Skin of body (tissue), 3 donors: ENCODE results near the gene PRRC2A. TPM values are rescaled to one million over a fixed set of nuclear protein-coding genes. Genes with fewer than 3 reads are reported as not detected.

ENCODE experiments used
- DNase-seq: peaks from one replicate; lab custom pipeline; 2025; lab: John Stamatoyannopoulos, UW
- small RNA-seq: library from RNA; depleted of rRNA; stranded (forward); fragments of <200 nt; gene quantifications from one replicate; pipeline ENCODE3, GENCODE V24; 2014; ENCODE audit warnings: low replicate concordance
- total RNA-seq: library from RNA; depleted of rRNA; stranded (reverse); fragments of >200 nt; gene quantifications from one replicate; pipeline ENCODE4 v1.2.3, GENCODE V29; 2014

PRRC2A gene
- total RNA-seq, 1 donor from 2014 or later, result 49.6 TPM

DNA sequence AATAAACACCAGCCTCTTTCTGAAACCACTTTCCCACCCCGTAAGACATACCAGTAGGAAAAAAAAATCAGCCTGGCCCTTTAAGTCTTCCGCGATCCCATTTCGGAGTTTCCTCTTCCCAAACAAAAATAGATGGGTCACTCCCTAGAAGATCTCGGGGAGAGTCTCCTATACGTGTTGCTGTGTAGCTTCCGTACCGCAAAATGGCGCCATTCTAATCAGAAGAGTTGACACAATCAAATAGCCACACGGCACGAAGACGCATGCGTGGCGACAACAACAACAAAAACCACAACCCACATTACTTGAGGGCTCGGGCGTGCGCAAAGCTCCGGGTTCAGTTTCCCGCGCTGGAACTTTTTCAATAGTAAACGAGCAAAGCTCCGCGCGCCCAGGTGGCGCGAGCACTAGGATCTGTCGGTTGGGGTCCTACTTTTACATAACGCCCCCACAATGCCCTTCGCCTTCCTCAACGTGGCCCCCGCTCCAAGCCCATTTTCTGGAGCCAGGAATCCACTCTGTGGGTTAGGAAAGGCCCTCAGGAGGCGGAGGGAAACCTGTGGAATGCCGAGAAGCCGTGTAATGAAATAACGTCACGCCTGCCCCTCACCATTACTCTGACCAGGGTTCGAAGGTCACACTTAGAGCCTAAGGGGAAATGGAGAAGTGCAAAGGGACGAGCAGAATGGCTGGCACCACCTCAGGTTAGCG lies 44.4 kb downstream of the PRRC2A start, which contains the start of gene GPANK1:
TSS of gene GPANK1 (minus strand) at position 208 of the 711 bp plus-strand sequence. CDS start 519 bp downstream, outside the sequence.
- peak; percentile 98 for DNase-seq

DNA sequence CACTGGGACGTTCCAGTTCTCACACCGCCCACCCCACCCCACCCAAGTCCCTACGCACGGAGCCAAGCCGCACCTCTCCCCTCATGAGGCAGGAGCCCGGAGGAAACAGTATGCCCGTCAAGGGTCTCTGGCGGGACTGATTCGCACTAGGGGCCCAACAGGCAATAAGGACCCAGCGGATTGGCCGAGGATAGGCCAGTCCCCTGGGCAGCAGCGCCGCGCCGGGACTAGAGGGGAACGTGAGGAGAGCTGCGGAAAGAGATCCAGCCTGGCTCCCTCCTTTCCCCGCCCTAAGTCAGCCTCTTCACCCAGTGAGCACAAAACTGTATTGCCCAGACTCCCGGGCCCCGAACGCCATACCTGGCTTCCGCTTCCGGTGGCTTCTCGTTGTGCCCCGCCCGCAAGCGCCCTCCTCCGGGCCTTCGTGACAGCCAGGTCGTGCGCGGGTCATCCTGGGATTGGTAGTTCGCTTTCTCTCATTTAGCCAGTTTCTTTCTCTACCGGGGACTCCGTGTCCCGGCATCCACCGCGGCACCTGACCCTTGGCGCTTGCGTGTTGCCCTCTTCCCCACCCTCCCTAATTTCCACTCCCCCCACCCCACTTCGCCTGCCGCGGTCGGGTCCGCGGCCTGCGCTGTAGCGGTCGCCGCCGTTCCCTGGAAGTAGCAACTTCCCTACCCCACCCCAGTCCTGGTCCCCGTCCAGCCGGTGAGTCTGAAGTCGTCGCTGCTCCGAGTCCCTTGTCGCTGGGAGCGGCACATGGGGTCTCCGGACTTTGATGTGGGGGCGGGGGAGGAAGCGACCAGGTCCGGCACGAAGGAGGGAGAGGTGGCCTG lies 45.2 kb downstream of the PRRC2A start, which contains the start of gene CSNK2B:
TSS of gene CSNK2B (plus strand) at position 580 of the 836 bp plus-strand sequence. CDS start 752 bp downstream, outside the sequence.
- DNase-seq, result peak; percentile 99

DNA sequence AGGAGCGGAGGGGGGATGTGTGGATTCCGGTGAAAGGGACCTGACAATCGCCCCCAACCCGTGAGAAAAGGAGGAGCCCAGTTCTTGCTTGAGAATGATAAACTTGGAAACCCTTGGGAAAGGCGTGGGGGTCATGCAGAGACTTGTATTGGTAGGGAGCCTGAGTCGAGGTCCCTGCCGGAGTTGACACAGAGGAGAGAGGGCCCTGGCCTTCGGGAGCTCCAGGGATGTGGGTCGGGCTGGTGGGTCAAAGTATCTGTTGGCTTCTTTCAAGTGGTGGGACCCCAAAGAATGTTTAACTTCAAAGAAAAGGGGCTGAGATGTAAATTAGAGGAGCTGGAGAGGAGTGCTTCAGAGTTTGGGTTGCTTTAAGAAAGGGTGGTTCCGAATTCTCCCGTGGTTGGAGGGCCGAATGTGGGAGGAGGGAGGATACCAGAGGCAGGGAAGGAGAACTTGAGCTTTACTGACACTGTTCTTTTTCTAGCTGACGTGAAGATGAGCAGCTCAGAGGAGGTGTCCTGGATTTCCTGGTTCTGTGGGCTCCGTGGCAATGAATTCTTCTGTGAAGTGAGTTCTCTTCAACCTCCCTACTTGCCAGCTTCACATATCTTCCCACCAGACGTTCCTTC lies 45.9 kb downstream of the PRRC2A start:
- DNase-seq, result no peak

DNA sequence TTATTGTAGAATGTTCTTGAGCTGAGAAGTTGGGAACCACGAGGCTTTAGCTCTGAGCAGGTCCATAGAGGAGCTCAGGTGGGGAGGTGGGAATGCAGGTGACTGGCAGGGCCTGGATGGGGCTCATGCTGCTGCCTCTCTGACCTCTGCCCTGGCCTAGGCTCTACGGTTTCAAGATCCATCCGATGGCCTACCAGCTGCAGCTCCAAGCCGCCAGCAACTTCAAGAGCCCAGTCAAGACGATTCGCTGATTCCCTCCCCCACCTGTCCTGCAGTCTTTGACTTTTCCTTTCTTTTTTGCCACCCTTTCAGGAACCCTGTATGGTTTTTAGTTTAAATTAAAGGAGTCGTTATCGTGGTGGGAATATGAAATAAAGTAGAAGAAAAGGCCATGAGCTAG lies 49.2 kb downstream of the PRRC2A start, which contains the start of gene LY6G5B:
TSS of gene LY6G5B (plus strand) at position 301 of the 400 bp plus-strand sequence. CDS start 975 bp downstream, outside the sequence.
- no peak for DNase-seq

DNA sequence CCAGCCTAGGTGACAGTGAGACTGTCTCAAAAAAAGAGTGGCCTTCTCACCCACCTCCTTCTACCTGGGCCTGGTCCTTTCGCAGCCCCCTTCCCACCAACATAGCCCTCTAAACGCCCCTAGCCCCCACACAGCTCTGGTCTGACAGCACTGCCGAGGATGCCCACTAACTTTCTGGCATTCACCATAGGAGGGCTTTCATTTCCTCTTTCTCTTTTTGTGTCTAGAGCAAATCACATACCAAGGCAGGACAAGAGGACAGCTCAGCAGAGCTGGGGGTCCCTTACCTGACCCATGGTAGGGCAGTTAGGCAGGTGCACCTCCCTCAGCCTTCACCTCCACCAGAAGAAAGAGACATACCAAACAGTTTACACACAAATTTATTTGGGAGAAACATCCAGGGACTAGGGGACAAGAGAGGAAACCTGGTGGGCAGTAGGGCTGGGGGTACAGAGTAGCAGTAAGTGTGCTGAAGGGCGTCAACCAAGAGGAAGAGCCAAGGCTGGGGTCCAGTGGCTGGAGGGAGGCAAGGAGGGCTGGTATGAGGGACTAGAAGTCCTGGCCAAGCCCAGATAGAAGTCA lies 55.9 kb downstream of the PRRC2A start:
- DNase-seq, result no peak

DNA sequence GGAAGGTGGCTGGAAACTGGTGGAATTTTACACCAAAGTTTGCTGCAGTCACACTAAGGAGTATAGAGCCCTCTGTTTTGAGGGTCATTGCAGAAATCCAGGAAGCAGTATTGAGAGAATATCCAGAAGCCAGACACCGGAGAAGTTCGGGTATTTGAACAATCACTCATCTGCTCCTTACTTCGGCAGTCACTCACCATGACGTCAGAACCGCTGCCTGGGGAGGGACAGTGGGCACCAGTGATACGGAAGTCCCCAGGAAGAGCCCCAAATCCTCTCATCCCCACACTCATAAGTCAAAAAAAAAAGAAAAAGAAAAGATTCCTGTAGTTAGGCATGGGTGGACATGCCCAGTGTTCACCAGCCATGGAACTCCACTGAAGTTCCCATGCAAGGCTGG lies 56.4 kb downstream of the PRRC2A start:
- DNase-seq, result no peak

DNA sequence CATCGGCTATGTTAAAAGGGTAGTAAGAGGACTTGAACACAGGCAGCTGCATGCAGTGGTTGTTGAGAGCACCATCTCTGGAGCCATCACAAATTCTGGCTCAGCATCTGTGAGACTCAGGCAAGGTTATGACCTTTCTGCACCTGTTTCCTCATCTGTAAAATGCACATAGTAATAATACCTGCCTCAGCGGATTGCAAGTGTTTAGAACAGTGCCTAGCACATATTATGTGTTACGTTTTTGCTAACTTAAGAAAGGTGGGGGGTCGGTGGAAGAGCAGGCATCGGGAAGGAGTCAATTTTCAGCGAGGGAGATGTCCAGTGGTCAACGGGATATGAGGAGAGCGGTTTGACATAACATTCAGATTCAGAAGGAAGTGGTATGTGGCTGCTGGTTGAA lies 57.4 kb downstream of the PRRC2A start:
- no peak for DNase-seq

DNA sequence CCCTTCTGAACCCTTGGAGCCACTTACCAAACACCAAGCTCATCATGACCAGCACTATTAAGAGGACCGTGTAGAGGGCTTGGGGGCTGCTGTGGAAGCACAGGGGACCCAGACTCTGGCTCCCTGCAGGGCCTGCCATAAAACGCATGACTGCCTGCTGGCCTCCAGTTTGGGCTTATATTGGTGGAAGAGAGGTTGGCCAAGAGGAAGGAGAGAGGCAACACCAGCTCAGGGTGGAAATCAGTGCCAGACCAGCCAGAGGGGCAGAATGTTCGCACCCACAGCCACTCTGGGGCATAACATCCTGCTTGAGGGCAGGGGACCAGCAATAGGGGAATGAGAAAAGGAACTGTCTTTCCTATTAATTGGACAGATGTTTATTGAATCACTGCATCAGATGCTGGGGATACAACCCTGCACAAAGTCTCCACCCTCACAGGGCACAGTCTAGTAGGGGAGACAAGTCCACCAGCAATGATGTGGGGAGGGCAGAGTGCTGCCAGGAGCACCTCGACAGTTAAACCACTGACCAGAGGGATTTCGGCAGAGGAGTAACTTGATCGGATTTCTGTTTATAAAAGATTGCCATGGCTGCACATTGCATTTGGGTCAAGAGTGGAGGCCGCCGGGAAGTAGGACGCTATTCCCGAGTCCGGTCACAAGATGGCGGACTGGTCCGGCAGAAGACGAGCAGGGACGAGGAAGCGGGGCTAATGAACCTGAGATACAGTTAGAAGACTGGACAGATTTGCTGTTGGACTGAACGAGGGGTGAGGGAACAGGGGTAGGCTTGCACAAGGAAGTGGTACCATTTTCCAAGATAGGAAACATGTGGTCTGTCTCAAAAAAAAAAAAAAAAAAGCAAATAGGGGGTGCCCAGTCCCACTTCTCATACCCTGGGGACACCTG lies 60.0 kb downstream of the PRRC2A start, which contains the start of gene LY6G5C:
TSS of gene LY6G5C (minus strand) at position 842 of the 909 bp plus-strand sequence. CDS start at position 148, 694 bp downstream.
- DNase-seq, result peak; percentile 82

DNA sequence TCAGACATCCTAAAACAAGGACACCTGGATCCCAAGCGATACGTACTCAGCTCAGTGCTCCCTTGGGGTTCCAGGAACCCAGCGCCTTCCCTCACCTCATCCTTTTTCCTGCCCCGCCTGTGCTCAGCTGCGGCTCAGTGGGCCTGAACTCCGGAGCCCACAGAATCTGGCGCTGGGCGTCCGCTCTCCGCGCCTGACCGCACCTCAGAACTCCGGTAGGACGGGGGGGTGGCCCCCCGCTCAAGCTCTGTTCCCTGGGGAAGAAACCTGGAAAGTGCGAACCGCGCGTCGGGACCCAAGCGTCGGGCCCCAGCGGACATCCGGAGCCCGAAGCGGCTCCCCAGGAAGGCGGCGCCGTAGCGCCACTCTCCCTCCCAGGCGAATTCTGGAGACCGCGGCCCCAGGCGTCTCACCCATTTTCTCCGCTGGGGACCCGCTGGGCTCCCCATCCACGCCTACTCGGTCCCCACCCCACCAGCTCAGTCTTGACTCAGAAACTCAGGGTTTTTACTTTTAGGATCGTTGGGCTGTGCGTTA lies 60.7 kb downstream of the PRRC2A start:
- no peak for DNase-seq

DNA sequence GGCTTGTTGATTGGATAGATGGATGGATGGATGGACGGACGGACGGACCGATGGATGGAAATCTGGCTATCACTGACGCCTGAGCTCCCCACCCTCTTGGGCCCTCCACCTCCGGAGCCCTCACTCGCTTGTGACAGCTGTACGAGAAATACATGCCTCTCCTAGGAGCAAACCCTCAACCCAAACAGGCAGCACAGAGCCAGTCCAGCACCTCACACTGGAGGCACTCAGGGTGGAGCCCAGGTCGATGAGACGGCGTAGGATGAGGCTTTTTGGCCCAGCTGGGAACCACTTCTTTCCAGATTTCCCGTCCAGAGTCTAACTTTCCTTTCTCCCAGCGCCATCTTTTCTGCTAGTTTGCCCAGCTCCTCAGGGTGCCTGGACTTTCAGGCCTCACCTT lies 63.1 kb downstream of the PRRC2A start:
- DNase-seq, result no peak

DNA sequence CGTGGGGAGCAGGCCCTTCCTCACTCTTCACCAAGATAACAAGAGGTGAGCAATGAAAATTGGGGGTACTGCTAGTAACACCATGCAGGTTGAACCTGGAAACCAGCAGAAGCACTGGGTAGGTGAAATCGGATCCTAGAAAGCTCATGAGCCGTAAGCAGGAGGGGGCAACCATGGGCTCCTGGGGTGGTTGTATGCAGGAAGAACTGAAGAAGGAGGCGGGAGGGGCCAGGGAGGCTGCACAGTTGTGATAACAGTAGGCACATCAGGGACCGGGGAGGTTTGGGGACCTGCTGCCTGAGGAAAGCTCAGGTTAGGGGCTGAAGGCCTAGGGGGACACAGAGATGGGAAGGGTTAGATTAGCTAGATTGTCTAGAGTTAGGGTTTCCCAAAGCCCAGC lies 66.0 kb downstream of the PRRC2A start:
- no peak for DNase-seq

DNA sequence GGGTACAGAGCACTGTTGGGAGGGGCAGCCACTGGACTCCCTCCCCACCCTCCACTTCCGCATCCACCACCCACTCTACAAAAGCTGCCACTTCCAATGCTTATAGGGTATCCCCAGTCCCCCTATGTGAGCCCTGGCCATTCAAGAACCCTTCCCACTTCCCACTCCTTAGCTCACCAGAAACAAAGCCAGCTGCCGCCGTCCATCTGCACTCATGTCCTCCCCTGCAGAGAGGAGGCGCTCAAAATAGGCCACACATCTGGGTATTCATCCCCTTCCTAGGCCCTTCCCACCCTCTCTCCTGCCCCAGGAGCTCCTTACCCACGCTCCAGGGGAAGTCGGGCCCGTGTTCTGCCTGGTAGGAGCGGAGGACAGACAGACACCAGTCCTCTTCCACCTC lies 66.8 kb downstream of the PRRC2A start:
- DNase-seq, result no peak

Small RNA genes lying within 50 kb of the gene (small RNA-seq; reads per million reads assigned to genes)
- not detected for gene MIR6832
- not detected for gene RF00019
- gene SNORA38, result 3.9 reads per million, percentile 90 among the genes with 10 or more reads in this experiment
- gene UQCRHP1, result not detected

Other genes with a start within 250 kb of the PRRC2A start
- 7.0 TPM for gene MICA, start 217.1 kb upstream of the PRRC2A start, total RNA-seq
- 1.2 TPM for gene MICB, start 122.6 kb upstream of the PRRC2A start, total RNA-seq
- gene MCCD1, start 91.8 kb upstream of the PRRC2A start, total RNA-seq, result not detected
- gene DDX39B, start 78.7 kb upstream of the PRRC2A start, total RNA-seq, result 267 TPM
- 1.4 TPM for gene ATP6V1G2, start 74.1 kb upstream of the PRRC2A start, total RNA-seq
- 12.1 TPM for gene NFKBIL1, start 73.1 kb upstream of the PRRC2A start, total RNA-seq
- not detected for gene LTA, start 48.4 kb upstream of the PRRC2A start, total RNA-seq
- 1.9 TPM for gene TNF, start 45.1 kb upstream of the PRRC2A start, total RNA-seq
- gene LTB, start 38.3 kb upstream of the PRRC2A start, total RNA-seq, result 1.6 TPM
- 7.6 TPM for gene LST1, start 34.4 kb upstream of the PRRC2A start, total RNA-seq
- not detected for gene NCR3, start 27.7 kb upstream of the PRRC2A start, total RNA-seq
- gene AIF1, start 5.5 kb upstream of the PRRC2A start, total RNA-seq, result 23.8 TPM
- gene BAG6, start 31.9 kb downstream of the PRRC2A start, total RNA-seq, result 101 TPM
- gene APOM, start 35.2 kb downstream of the PRRC2A start, total RNA-seq, result 1.2 TPM
- 14.1 TPM for gene C6orf47, start 40.1 kb downstream of the PRRC2A start, total RNA-seq
- 8.2 TPM for gene GPANK1, start 44.3 kb downstream of the PRRC2A start, total RNA-seq
- gene CSNK2B, start 45.4 kb downstream of the PRRC2A start, total RNA-seq, result 75.8 TPM
- 4.0 TPM for gene LY6G5B, start 49.3 kb downstream of the PRRC2A start, total RNA-seq
- gene LY6G5C, start 60.4 kb downstream of the PRRC2A start, total RNA-seq, result not detected
- gene ABHD16A, start 82.6 kb downstream of the PRRC2A start, total RNA-seq, result 36.0 TPM
- not detected for gene LY6G6F, start 86.2 kb downstream of the PRRC2A start, total RNA-seq
- gene LY6G6D, start 94.6 kb downstream of the PRRC2A start, total RNA-seq, result 10.3 TPM
- 20.4 TPM for gene LY6G6C, start 101.0 kb downstream of the PRRC2A start, total RNA-seq
- 0.59 TPM for gene MPIG6B, start 102.7 kb downstream of the PRRC2A start, total RNA-seq
- 62.2 TPM for gene DDAH2, start 108.6 kb downstream of the PRRC2A start, total RNA-seq
- gene CLIC1, start 115.8 kb downstream of the PRRC2A start, total RNA-seq, result 185 TPM
- 9.1 TPM for gene MSH5, start 119.3 kb downstream of the PRRC2A start, total RNA-seq
- 3.9 TPM for gene SAPCD1, start 141.9 kb downstream of the PRRC2A start, total RNA-seq
- gene VWA7, start 156.6 kb downstream of the PRRC2A start, total RNA-seq, result 0.99 TPM
- gene VARS1, start 175.0 kb downstream of the PRRC2A start, total RNA-seq, result 29.1 TPM
- gene LSM2, start 186.3 kb downstream of the PRRC2A start, total RNA-seq, result 21.0 TPM
- gene HSPA1L, start 194.6 kb downstream of the PRRC2A start, total RNA-seq, result 1.8 TPM
- gene HSPA1A, start 194.8 kb downstream of the PRRC2A start, total RNA-seq, result 213 TPM
- 286 TPM for gene HSPA1B, start 207.0 kb downstream of the PRRC2A start, total RNA-seq
- gene NEU1, start 242.1 kb downstream of the PRRC2A start, total RNA-seq, result 19.0 TPM